ENCODE results near the gene ARHGAP31. TPM values are rescaled to one million over a fixed set of nuclear protein-coding genes. Genes with fewer than 3 reads are reported as not detected.
A peak's percentile ranks its signal among the peaks of the same experiment; 100 is the strongest.
"Not testable (repeated sequence)": the region's sequence is repeated elsewhere in the genome, so short reads cannot be mapped to it uniquely, and the experiment has no call there.

ARHGAP31 gene
- total RNA-seq, 2 donors from 2014 or later, result 11.6 to 14.0 TPM

- Mint-ChIP-seq H3K9me3 (no peaks in the 10 kb centered on the region), H3K4me3 (no peak overlapping the region), H3K4me1 (peaks cover 19% of the 10 kb centered on the region), H3K27me3 (no peaks in the 10 kb centered on the region), H3K36me3 (ENCODE audit: low read depth) (peaks cover 58% of the 10 kb centered on the region), H3K27ac (no peak overlapping the region)
- ATAC-seq (replicated peaks), result no peak
Measured at GRCh38 chr3:119304201-119304713, 10.1 kb downstream of the ARHGAP31 start.

GRCh38 chr3:119305286-119305685, 11.1 kb downstream of the ARHGAP31 start:
- peaks cover 50% of the 10 kb centered on the region for H3K36me3 Mint-ChIP-seq (ENCODE audit: low read depth)
- no peaks in the 10 kb centered on the region for H3K27me3 Mint-ChIP-seq
- no peak overlapping the region for H3K4me3 Mint-ChIP-seq
- ATAC-seq (replicated peaks), result no peak
- H3K4me1 Mint-ChIP-seq, result peaks cover 19% of the 10 kb centered on the region
- H3K9me3 Mint-ChIP-seq, result no peaks in the 10 kb centered on the region
- H3K27ac Mint-ChIP-seq, result no peak overlapping the region

- H3K4me3 Mint-ChIP-seq; H3K27ac Mint-ChIP-seq; H3K27me3 Mint-ChIP-seq; H3K9me3 Mint-ChIP-seq; ATAC-seq (replicated peaks): not testable (repeated sequence)
- H3K36me3 Mint-ChIP-seq (ENCODE audit: low read depth), result peaks cover 55% of the 10 kb centered on the region
- H3K4me1 Mint-ChIP-seq, result peaks cover 22% of the 10 kb centered on the region
Measured at GRCh38 chr3:119306378-119306777, 12.2 kb downstream of the ARHGAP31 start.

GRCh38 chr3:119308355-119308754, 14.2 kb downstream of the ARHGAP31 start:
- no peaks in the 10 kb centered on the region for H3K9me3 Mint-ChIP-seq
- no peaks in the 10 kb centered on the region for H3K27me3 Mint-ChIP-seq
- ATAC-seq (replicated peaks), result no peak
- peaks cover 11% of the 10 kb centered on the region for H3K4me1 Mint-ChIP-seq
- no peak overlapping the region for H3K4me3 Mint-ChIP-seq
- H3K27ac Mint-ChIP-seq, result no peak overlapping the region
- peaks cover 50% of the 10 kb centered on the region for H3K36me3 Mint-ChIP-seq (ENCODE audit: low read depth)

DNA sequence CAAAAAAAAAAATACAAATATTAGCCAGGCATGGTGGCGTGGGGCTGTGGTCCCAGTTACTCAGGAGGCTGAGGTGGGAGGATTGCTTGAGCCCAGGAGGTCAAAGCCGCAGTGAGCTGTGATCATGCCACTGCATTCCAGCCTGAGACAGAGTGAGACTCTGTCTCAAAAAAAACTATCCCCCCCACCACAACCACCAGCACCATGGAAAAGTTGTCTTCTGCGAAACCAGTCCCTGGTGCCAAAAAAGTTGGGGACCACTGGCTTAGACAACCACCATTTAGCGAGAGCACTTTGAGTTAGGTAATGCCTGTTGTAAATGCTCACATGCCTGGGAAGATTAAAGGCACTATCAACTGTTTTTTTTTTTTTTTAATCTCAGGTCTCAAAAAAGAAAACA, 15.4 kb downstream of the ARHGAP31 start:
- peaks cover 51% of the 10 kb centered on the region for H3K36me3 Mint-ChIP-seq (ENCODE audit: low read depth)

DNA sequence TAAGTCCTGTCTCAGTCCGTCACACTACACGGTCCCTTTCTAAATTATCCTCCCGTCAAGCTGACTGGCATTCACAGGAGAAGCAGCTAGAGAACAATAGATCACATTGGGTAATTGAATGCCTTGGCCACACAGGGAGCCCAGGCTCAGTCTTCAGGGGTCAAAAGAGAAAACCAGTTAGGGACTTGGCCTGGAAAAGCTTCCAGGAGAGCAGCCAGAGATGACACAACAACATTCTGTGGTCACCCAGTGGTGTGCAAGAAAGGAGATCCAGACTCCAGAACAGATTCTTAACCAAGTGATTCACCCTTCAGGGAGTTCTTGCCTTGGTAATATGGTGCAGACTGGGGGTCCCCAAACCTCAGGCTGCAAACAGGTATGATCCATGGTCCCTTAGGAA, 15.9 kb downstream of the ARHGAP31 start:
- H3K36me3 Mint-ChIP-seq (ENCODE audit: low read depth), result peaks cover 51% of the 10 kb centered on the region
- no peak overlapping the region for H3K27ac Mint-ChIP-seq
- no peak overlapping the region for H3K4me3 Mint-ChIP-seq
- no peaks in the 10 kb centered on the region for H3K9me3 Mint-ChIP-seq
- H3K4me1 Mint-ChIP-seq, result peaks cover 17% of the 10 kb centered on the region
- no peak for ATAC-seq (replicated peaks)
- no peaks in the 10 kb centered on the region for H3K27me3 Mint-ChIP-seq

More for the DNA sequence above, 15.4 kb downstream of the ARHGAP31 start:
- no peak overlapping the region for H3K27ac Mint-ChIP-seq
- H3K9me3 Mint-ChIP-seq, result no peaks in the 10 kb centered on the region
- peaks cover 17% of the 10 kb centered on the region for H3K4me1 Mint-ChIP-seq
- ATAC-seq (replicated peaks), result no peak
- no peak overlapping the region for H3K4me3 Mint-ChIP-seq
- no peaks in the 10 kb centered on the region for H3K27me3 Mint-ChIP-seq

DNA sequence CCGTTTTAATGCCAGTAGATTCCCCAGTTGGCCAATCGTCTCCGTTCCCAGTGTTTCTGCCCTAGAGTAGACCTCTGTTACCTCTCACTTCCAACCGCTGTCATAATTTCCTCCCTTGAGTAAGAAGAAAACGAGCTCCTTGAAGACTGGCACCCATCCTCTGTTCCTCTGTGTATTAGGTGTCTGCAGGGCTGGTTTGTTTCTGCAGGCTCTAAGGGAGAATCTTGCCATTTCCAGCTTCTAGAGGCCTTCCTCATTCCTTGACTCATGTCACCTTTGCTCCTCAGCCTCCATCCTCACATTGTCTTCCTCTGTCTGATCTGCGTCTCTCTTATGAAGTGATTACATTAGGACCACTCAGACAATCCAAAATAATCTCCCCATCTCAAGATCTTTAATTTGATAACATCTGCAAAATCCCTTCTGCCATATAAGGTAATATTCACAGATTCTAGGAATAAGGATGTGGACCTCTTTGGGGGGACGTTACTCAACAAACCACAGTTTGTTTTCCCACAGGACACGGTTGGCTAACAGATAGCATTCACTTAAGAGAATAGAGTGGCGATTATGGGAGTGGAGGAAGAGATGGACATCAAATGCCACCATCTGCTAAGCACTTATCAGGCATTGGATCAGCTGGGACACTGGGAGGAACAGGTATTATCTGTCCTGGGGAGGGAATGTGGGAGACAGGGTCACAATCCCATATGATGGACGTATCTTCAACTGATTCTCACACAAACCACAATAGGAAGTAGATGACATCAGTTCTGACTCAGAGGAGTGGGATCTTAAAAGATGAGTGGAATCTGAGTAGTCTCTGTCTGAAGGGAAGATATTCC, 17.1 kb downstream of the ARHGAP31 start:
- no peaks in the 10 kb centered on the region for H3K27me3 Mint-ChIP-seq
- ATAC-seq (replicated peaks), result peak; percentile 80
- H3K4me1 Mint-ChIP-seq, result peaks cover 17% of the 10 kb centered on the region
- peak overlapping the region; percentile 12 for H3K4me3 Mint-ChIP-seq
- peak overlapping the region; percentile 6 for H3K27ac Mint-ChIP-seq
- H3K9me3 Mint-ChIP-seq, result no peaks in the 10 kb centered on the region
- H3K36me3 Mint-ChIP-seq (ENCODE audit: low read depth), result peaks cover 51% of the 10 kb centered on the region

DNA sequence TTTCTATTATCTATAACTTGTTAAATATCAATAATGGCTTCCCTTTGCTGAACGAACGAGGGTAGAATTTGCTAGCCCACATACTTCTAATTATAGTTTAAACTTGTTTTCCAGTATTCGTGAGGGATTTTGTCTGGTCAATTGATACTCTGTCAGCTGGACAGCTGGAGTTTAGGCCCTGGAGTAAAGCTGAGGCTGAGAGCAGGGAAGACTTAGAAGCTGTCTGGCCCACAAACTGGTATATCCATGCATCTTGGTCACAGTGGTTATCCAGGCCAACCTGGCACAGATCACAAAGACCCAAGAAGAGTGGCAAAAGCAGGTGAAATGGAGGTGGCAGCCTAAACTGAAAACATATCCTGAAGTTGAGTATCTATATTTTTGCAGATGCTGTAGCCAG, 19.3 kb downstream of the ARHGAP31 start:
- Mint-ChIP-seq H3K27ac (no peak overlapping the region), H3K27me3 (no peaks in the 10 kb centered on the region)
- ATAC-seq (replicated peaks), result no peak

DNA sequence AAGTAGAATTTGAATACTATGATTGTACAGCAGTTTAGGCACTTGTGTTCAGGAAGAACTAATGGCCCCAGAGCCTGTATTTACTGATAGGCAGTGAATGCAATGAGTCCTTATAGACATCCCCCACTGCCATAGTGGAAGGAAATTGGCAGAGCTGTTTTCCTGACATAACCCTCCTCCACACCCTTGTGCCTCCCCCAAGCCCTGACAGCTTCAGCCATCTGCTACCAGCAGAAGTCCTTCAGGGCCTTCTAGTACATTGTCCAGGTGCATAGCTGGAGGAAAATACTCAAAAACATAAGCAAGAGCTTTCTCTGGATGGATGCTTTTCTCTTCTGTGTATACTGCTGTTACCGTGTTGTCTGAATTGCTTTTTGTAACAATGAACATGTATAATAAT, 20.6 kb downstream of the ARHGAP31 start:
- Mint-ChIP-seq H3K27me3 (no peaks in the 10 kb centered on the region), H3K27ac (no peak overlapping the region), H3K36me3 (ENCODE audit: low read depth) (peaks cover 31% of the 10 kb centered on the region), H3K4me3 (no peak overlapping the region), H3K9me3 (no peaks in the 10 kb centered on the region), H3K4me1 (peaks cover 18% of the 10 kb centered on the region)
- ATAC-seq (replicated peaks), result no peak

More for the DNA sequence above, 19.3 kb downstream of the ARHGAP31 start:
- H3K4me1 Mint-ChIP-seq, result peaks cover 17% of the 10 kb centered on the region
- no peaks in the 10 kb centered on the region for H3K9me3 Mint-ChIP-seq
- H3K4me3 Mint-ChIP-seq, result no peak overlapping the region
- peaks cover 41% of the 10 kb centered on the region for H3K36me3 Mint-ChIP-seq (ENCODE audit: low read depth)

DNA sequence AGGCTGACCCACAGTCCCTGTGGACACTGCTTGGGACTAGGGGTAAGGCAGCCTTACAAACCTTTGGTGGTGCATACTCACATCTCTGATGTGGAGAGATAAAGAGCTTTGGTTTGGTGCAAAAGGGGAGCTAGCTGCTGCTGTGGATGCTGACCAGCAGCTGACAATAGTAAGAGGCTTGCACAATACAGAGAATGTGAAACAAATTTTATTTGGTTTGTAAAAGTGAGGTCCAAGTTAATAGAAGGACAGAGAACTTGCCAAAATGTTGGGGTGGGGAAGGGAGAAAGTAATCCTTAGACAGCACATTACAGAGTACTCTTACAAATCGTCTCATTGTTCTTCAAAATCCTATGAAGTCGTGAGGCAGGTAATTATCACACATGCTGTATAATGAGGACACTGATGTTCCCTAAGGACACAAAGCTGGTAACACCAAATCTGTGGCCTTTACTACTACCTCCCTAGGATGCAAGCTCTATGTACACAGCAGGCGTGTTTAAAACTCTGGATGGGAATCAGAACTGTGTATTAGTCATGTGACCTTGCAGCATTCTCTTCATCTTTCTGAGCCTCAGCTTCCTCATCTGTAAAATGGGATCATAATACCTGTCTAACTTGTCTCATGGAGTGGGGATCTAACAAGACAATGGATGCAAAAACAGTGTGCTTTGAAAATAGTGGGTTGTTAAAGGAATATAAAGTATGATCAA, 21.6 kb downstream of the ARHGAP31 start:
- no peak overlapping the region for H3K4me3 Mint-ChIP-seq
- no peak overlapping the region for H3K27ac Mint-ChIP-seq
- H3K4me1 Mint-ChIP-seq, result peaks cover 27% of the 10 kb centered on the region
- H3K27me3 Mint-ChIP-seq, result no peaks in the 10 kb centered on the region
- H3K36me3 Mint-ChIP-seq (ENCODE audit: low read depth), result peaks cover 31% of the 10 kb centered on the region
- ATAC-seq (replicated peaks), result no peak
- H3K9me3 Mint-ChIP-seq, result no peaks in the 10 kb centered on the region

DNA sequence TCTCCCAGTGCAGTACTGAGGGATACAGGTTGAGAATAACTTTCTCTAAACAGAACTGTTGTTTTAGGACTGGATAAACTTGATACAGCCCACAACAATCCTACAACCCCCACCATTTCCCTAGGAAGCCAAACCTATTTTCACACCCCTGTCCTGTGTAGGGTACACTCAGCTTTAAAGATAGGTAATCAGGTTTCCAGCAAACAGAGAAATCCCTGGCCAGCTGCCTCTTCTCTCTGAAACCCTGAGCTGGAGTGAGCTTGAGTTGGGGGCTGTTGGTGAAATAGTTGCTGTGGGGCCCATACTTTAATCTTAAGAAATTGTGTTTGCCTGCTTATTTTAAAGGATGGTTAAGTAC, 22.1 kb downstream of the ARHGAP31 start:
- Mint-ChIP-seq H3K4me3 (no peak overlapping the region), H3K27me3 (no peaks in the 10 kb centered on the region), H3K27ac (no peak overlapping the region), H3K36me3 (ENCODE audit: low read depth) (peaks cover 27% of the 10 kb centered on the region), H3K4me1 (peaks cover 26% of the 10 kb centered on the region), H3K9me3 (no peaks in the 10 kb centered on the region)
- no peak for ATAC-seq (replicated peaks)

- Mint-ChIP-seq H3K4me3 (no peak overlapping the region), H3K36me3 (ENCODE audit: low read depth) (peaks cover 11% of the 10 kb centered on the region), H3K27me3 (no peaks in the 10 kb centered on the region), H3K9me3 (no peaks in the 10 kb centered on the region), H3K4me1 (peaks cover 25% of the 10 kb centered on the region), H3K27ac (no peak overlapping the region)
- ATAC-seq (replicated peaks), result no peak
Measured at GRCh38 chr3:119318876-119319275, 24.7 kb downstream of the ARHGAP31 start.

DNA sequence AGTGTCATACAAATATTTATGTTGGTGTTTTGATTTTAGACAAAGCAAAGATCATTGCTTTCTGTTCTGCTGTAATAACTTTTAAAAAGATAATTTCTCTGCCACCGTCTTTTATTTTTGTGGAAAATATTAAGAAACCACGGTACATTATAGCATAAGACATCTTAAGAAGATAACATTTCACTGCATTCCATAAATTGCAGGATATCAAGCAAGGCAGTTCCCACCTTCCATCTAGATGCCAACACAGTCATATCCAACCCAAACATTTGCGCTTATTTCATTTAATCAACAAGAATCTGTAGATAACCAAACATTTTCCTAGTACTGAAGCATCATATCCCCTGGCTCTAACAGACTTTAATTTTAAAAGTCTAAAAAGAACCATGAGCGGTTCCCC, 25.1 kb downstream of the ARHGAP31 start:
- H3K4me1 Mint-ChIP-seq, result peaks cover 25% of the 10 kb centered on the region
- H3K36me3 Mint-ChIP-seq (ENCODE audit: low read depth), result peaks cover 7% of the 10 kb centered on the region
- no peaks in the 10 kb centered on the region for H3K27me3 Mint-ChIP-seq
- no peak overlapping the region for H3K4me3 Mint-ChIP-seq
- no peaks in the 10 kb centered on the region for H3K9me3 Mint-ChIP-seq
- ATAC-seq (replicated peaks), result no peak
- no peak overlapping the region for H3K27ac Mint-ChIP-seq

DNA sequence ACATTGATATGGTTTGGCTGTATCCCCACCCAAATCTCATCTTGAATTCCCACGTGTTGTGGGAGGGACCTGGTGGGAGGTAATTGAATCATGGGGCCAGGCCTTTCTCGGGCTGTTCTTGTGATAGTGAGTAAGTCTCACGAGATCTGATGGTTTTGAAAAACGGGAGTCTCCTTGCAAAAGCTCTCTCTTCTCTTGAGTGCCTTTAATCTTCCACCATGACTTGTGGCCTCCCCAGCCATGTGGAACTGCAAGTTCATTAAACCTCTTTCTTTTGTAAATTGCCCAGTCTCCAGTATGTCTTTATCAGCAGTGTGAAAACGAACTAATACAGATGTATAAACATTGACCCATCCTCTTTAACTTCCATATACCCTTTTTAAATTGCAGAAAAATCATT, 26.6 kb downstream of the ARHGAP31 start:
- not testable (repeated sequence) for H3K27ac Mint-ChIP-seq

More for the DNA sequence above, 26.6 kb downstream of the ARHGAP31 start:
- H3K36me3 Mint-ChIP-seq (ENCODE audit: low read depth); ATAC-seq (replicated peaks); H3K9me3 Mint-ChIP-seq; H3K4me3 Mint-ChIP-seq; H3K27me3 Mint-ChIP-seq: not testable (repeated sequence)
- peaks cover 26% of the 10 kb centered on the region for H3K4me1 Mint-ChIP-seq

All from activated T-helper 17 cell treated with anti-CD3 and anti-CD28 coated beads, Interleukin-2, amount 50 U/mL, for 72 hours (primary cell).